Lower leg skin (tissue), 3 donors: ENCODE measurements around the gene ZNF766.
A peak's percentile ranks its signal among the peaks of the same experiment; 100 is the strongest.

Experiments used
- POLR2A ChIP-seq, 2 donors: fragments of 450-650 bp; IDR thresholded peaks; one replicate each; pipeline ENCODE4 v1.6.1; 2016 to 2017; ENCODE audit warnings: antibody characterized with exemption in 2 of 2, mild to moderate bottlenecking in 1 of 2, moderate library complexity in 1 of 2
- TF ChIP-seq, protein P1 (sequence below), 3 donors: fragments of 450-650 bp; IDR thresholded peaks; one replicate each; pipeline ENCODE4 v1.5.1; 2016; ENCODE audit warnings: antibody characterized with exemption in 3 of 3, mild to moderate bottlenecking in 3 of 3, moderate library complexity in 2 of 3

DNA sequence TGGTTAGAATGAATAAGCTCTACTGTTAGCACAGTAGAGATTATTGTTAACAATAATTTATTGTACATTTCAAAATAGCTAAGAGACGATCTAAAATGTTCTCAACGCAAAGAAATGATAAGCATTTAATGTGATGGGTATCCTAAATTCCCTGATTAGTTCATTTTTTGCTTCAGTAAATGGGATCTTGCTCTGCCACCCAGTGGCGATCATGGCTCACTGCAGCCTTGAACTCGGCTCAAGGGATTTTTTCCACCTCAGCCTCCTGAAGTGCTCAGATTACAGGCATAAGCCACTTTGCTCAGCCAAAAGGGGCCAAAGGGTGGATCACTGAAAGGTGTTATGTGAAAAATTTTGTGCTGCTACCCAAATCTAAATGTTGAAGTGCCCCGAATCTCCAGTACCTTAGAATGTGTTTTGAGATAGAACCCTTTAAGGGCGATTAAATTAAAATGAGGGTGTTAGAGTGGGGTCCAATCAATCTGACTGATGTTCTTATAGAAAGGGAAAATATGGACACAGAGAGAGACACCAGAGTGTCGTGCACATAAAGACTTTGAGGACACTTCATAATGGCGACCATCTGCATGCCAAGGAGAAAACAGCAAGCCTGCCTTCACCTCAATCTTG, 31.5 kb upstream of the ZNF766 start:
- TF ChIP-seq, protein P1, sequence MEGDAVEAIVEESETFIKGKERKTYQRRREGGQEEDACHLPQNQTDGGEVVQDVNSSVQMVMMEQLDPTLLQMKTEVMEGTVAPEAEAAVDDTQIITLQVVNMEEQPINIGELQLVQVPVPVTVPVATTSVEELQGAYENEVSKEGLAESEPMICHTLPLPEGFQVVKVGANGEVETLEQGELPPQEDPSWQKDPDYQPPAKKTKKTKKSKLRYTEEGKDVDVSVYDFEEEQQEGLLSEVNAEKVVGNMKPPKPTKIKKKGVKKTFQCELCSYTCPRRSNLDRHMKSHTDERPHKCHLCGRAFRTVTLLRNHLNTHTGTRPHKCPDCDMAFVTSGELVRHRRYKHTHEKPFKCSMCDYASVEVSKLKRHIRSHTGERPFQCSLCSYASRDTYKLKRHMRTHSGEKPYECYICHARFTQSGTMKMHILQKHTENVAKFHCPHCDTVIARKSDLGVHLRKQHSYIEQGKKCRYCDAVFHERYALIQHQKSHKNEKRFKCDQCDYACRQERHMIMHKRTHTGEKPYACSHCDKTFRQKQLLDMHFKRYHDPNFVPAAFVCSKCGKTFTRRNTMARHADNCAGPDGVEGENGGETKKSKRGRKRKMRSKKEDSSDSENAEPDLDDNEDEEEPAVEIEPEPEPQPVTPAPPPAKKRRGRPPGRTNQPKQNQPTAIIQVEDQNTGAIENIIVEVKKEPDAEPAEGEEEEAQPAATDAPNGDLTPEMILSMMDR (IDR thresholded peaks at IDR 0.05), result peak in 1 of 3 donors; percentile 59
- no peak for TF ChIP-seq POLR2A (IDR thresholded peaks at IDR 0.05)
